Pulmonary artery endothelial cell (primary cell): Measurements from ENCODE around the gene DGKH. TPM values are rescaled to one million over a fixed set of nuclear protein-coding genes. Genes with fewer than 3 reads are reported as not detected.
"Not testable (repeated sequence)": the region's sequence is repeated elsewhere in the genome, so short reads cannot be mapped to it uniquely, and the experiment has no call there.

ENCODE experiments used
- DNase-seq: peaks from one replicate; pipeline ENCODE4 v3.0.0-alpha.2; 2011; ENCODE audit warnings: low read depth, low spot score
- total RNA-seq: library from RNA; depleted of rRNA; stranded (reverse); fragments of >200 nt; gene quantifications from 2 replicates; pipeline ENCODE4 v1.2.3, GENCODE V29; 2014

Gene DGKH
- total RNA-seq, 1 donor from 2014 or later: 14.8 TPM

GRCh38 chr13:42071672-42072419 is 23.4 kb downstream of the DGKH start:
- DNase-seq: no peak

GRCh38 chr13:42073683-42074082 is 25.2 kb downstream of the DGKH start:
- DNase-seq: no peak

- no peak for DNase-seq
Observed at GRCh38 chr13:42075517-42075916, 27.1 kb downstream of the DGKH start.

DNA sequence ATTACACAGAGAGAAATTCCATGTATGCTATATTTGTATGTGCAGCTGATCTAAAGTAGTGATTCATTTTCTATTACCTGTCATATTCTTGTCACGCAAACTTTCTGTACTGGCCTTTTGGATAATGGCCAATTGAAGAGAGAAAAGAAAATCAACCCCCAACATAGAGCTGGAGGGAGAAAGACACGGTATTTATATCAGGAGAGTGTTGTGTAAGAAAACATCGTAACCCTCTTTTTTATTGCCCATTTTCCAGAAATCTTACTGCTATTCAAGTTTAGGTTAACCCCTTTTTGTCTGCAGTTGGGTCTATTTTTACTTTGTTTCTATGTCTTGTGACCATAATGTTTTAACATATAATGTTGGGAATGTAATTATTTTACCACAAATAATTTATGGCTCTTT is 27.9 kb downstream of the DGKH start:
- no peak for DNase-seq

- no peak for DNase-seq
Observed at GRCh38 chr13:42078128-42078808, 29.8 kb downstream of the DGKH start.

DNA sequence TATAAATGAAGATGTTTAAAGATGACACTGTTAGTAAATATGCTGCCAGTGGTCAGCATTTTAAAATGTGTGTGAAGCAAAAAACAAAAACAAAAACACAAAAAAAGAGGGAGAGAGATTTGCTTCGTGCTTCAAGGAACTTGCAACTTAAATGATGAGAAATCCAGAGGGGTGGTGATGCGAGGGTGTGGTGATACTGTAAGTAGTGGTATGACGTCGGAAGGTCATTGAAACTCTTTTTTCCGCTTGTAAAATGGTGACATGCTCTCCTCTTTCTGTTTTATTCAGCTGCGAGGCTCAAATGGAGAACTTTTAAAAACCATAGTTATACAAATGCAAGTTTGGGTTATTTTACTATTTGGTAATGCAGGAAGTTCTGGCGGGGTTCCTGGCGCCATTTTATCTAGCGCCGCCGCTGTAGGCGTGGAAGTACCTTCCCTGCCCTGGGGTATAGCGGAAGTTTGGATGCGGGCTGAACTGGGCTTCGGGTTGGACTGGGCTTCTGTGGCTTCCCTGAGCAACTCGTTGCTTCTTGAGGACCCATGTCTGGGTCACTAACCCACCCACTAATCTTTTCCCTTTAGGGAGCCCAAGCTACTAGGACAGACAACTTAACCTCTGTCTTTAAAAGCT is 34.8 kb downstream of the DGKH start:
- DNase-seq: no peak

- DNase-seq: no peak
Observed at GRCh38 chr13:42084722-42085121, 36.3 kb downstream of the DGKH start.

DNA sequence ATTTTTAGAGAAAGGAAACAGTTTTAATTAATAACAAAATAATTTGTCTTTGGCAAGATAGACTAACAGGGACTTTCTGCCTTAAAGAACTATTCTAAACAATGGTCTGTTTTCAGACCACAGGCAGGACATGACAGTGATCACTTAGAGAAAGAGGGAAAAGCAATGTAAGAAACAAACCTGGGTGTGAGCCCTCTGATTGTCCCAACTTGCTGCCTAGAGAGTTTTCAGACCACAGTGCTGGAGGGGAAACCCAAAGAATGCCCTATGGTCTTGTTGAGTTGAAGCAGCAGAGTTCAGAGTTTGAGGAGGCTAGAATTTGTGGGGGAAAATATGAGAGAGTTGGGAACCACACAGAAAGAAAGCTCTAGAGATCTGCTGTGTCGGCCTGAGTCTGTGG is 38.1 kb downstream of the DGKH start:
- no peak for DNase-seq

DNA sequence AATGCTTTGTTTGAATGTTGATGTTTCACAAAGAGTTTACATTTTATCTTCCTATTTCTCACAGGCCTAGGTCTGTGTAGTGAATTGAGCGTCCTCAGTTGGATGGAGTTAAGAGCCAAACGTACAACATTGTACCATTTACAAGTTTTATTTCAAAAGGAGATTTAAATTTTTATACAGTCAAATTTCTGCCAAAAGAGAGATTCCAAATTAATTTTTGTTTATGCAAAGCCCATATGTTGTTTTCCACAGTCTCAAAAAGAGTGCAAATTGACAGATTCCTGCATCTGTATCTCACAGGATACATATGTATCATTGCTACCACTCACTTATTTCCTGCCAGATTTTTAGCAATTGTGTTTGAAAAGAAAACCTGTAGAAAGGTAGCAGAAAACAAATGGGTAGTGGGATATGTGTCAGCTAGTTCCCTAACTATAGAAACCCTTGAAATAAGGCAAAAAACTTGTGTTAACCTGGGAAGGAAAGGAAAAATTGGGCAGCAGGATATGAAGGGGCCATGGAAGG is 46.1 kb downstream of the DGKH start:
- no peak for DNase-seq

DNA sequence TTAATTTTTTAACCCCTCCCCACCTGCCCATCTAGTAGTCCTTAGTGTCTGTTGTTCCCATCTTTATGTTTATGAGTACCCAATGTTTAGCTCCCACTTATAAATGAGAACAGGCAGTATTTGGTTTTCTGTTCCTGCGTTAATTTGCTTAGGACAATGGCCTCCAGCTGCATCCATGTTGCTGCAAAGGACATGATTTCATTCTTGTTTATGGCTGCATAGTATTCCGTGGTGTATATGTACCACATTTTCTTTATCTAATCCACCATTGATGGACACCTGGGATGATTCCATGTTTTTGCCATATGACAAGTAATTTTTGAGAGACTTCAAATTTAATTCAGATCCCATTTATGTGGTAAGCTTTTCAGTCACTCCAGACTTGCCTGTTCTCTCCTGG is 47.8 kb downstream of the DGKH start:
- DNase-seq: not testable (repeated sequence)

- no peak for DNase-seq
Observed at GRCh38 chr13:42099962-42100675, 51.7 kb downstream of the DGKH start.

GRCh38 chr13:42100960-42101359 is 52.5 kb downstream of the DGKH start:
- no peak for DNase-seq

DNA sequence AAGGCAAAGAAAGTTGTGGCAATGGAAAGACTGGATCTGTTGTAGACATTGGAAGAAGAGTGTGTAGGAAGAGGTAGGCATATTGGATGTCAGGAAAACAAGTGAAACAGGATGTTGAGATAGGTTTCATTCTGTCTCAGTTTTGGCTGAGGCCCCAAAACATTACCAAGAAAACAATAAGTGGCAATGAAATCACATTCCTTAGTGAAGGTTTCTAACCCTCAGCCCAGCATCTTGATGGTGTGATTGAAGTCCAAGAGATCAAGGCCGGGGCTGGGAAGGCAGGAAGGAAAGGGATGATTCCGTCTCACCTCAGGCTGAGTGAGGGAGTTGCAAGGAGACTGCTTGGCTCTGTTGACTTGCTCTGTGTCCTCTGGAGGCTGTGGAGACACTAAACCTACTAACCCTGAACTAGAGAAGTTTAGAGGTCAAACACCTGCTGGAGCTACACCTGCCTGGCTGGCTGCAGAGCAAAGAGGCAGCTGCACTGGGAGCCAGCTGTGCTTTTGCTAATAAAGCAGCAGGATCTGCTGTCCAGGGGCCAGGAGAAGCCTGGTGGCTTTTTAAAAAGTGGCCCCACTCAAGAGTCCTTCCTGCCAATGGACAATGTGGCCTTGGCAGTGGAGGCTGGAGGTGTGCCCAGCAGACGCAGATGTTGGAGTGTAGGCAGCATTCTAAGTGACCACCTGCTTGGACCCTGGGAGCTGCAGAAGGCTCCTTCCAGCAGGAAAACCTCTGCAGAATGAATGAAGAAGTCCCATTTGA is 53.6 kb downstream of the DGKH start:
- peak; percentile 27 for DNase-seq

GRCh38 chr13:42102961-42103865 is 54.8 kb downstream of the DGKH start:
- DNase-seq: no peak

- no peak for DNase-seq
Observed at GRCh38 chr13:42106998-42107397, 58.5 kb downstream of the DGKH start.

DNA sequence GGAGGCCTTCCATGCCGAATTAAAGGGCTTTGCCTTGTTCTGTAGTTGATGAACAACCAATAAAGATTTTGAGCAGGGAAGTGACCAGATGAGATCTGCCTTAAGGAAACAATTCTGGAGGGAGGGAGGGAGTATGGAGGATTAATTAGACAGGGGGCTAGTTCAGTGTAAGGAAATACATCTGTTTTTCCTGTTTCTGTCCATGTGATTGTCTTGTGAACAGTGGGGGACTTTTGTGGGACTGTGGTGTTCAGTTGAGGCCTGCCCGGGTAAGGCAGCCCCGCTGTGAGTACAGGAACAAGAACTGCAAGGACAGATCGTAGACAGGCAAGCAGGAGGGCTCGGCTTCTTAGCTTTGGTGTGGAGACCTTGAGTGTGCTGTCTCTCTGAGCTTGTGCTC is 59.0 kb downstream of the DGKH start:
- no peak for DNase-seq

DNA sequence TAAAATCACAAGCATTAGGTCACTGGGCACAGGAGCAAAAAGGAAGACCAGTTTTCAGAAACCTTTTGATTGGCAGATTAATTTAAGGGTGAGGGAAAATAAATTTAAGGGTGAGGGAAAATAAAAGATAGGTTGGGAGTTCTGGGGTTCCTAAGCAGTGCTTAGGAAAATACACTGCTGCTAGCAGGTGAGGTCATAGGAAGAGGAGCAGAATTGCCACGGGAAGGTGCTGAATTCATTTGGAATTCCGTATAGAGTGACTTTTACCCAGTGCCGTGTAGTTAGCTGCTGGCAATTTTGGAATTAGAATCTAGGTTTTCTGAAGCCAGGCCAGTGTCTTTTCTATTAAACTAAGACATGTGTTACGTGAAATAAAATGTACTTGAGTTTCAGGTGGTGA is 59.8 kb downstream of the DGKH start:
- no peak for DNase-seq

- no peak for DNase-seq
Observed at GRCh38 chr13:42109957-42110356, 61.5 kb downstream of the DGKH start.

GRCh38 chr13:42110410-42111155 is 62.1 kb downstream of the DGKH start:
- DNase-seq: peak; percentile 10
